Measurements from ENCODE around the gene VGLL3. TPM values are rescaled to one million over a fixed set of nuclear protein-coding genes. Genes with fewer than 3 reads are reported as not detected.

VGLL3 gene
- total RNA-seq, 1 donor from 2014 or later: 4.5 TPM

DNA sequence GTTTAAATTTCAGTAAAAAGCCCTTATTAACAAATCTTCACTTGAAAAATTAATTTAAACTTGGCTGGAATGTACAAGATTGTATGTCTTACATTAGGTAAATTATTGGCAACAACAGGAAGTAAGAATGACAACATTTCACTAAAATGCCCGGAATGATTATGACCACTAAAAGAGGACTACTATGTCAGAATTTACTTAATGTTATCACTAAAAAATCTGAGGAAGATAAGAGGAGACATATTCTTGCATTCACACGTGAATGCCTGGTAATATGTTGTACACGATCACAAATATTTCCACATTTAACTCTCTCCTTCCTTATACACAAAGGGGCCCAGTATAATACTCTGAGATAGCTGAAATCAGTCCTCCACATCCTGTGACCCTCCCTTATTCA is 29.7 kb downstream of the VGLL3 start:
- intact Hi-C loops (cut with DNase I): no loop called here
- no peak for DNase-seq (ENCODE audit: missing footprints)
- no peak for ATAC-seq

DNA sequence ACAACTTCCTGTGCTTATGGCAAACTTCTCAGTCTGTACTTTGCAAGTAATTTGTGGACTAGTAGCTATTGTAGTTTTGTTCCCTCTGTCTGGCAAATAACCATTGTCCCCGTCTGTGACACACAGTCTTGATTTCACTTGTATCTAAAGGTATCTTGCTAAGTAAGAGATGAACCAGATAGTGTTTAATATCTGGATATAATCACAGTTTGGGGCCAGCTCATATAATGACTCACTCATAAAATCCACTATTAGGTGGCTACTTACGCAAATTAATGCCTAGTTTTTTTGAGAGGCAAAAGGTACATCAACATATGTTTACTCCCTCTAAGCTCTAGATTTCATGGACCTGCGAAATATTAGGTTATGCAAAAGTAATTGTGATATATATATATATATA is 30.4 kb downstream of the VGLL3 start:
- intact Hi-C loops (cut with DNase I): no loop called here
- DNase-seq (ENCODE audit: missing footprints) (no peak), ATAC-seq (no peak)

- intact Hi-C loops (cut with DNase I): no loop called here
- no peak for ATAC-seq
- DNase-seq (ENCODE audit: missing footprints): no peak
These were observed 32.4 kb downstream of the VGLL3 start for GRCh38 chr3:86958534-86958933.

DNA sequence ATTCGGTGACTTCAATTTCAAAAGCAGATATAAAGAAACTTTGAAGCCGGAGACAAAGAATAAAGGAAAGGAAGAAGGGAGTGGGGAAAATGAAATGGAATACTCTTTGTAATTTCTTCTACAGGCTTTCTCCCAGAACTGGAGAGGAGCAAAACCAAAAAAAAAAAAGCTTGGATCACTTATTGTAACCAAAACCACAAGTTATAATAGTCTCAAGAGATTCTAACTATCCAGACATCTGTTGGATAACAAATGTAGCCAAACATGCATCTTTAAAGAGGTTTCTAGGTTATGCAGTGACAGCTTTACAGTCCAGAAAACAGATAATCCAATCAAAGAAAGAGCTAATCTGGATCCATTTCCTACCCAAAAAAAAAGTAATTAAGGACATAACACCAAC is 36.2 kb downstream of the VGLL3 start:
- ATAC-seq: no peak
- intact Hi-C loops (cut with DNase I): no loop called here

DNA sequence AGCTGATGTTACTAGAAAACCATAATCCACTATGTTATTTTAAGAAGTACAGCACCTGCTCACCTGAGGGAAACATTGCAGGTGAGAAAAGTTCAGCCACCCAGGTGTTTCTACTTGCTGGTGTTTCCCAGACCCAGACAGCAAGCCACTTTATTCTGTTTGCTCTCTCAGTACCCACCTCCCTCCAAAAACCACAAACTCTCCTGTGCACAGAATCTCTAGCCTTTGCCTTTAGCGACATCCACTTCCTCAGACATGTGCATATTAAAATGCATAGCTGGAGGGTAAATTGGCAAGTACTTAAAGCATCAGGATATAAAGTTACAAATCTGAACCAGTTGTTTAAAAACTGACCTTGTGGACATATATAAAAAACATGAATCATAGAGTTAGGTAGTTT is 36.7 kb downstream of the VGLL3 start:
- no peak for ATAC-seq
- DNase-seq (ENCODE audit: missing footprints): no peak
- intact Hi-C loops (cut with DNase I): no loop called here

More for the DNA sequence above, 36.2 kb downstream of the VGLL3 start:
- no peak for DNase-seq (ENCODE audit: missing footprints)

- intact Hi-C loops (cut with DNase I): no loop called here
- DNase-seq (ENCODE audit: missing footprints) (no peak), ATAC-seq (no peak)
These were observed 39.6 kb downstream of the VGLL3 start for GRCh38 chr3:86951322-86951721.

- no peak for ATAC-seq
- intact Hi-C loops (cut with DNase I): no loop called here
These were observed 40.2 kb downstream of the VGLL3 start for GRCh38 chr3:86950717-86951116.

GRCh38 chr3:86949850-86950249 is 41.1 kb downstream of the VGLL3 start:
- DNase-seq (ENCODE audit: missing footprints) (no peak), ATAC-seq (no peak)
- intact Hi-C loops (cut with DNase I): no loop called here

More at GRCh38 chr3:86950717-86951116, 40.2 kb downstream of the VGLL3 start:
- no peak for DNase-seq (ENCODE audit: missing footprints)

- intact Hi-C loops (cut with DNase I): no loop called here
- no peak for ATAC-seq
- DNase-seq (ENCODE audit: missing footprints): no peak
These were observed 42.1 kb downstream of the VGLL3 start for GRCh38 chr3:86948822-86949221.

- intact Hi-C loops (cut with DNase I): no loop called here
- ATAC-seq (no peak), DNase-seq (ENCODE audit: missing footprints) (no peak)
These were observed 48.7 kb downstream of the VGLL3 start for GRCh38 chr3:86942206-86942605.

DNA sequence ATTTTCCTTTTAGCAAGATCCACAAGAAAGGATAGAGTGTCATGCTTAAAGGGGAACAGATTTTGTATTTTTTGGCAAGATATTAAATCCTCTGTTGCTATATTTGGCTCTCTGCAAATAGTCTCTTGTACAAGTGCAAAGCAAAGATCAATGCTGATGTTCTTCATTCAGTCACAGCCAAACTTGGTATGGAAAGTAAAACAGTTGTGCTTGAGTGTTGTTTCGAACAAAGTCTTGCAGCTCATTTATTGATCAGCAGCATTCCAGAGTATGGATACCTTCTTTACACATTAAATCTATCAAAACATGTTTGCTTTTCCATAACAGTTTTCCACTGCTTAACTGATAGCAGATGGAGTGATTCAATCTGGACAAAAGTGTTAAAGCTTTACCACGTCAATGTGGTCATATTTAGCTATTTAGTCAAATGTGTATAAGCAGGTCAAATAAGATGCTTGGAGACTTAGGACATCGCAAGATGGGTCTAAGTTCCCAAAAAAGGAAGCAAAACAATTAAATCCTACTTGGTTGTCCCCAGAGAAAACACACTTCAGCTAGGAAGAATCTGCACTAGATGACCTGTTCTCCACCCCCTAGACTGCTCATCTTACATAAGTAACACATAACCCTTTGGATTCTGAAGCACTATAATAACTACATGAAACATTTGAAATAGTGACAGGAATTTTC is 52.4 kb downstream of the VGLL3 start:
- intact Hi-C loops (cut with DNase I): no loop called here
- ATAC-seq (no peak), DNase-seq (ENCODE audit: missing footprints) (no peak)

GRCh38 chr3:86937306-86937791 is 53.6 kb downstream of the VGLL3 start:
- DNase-seq (ENCODE audit: missing footprints): no peak

DNA sequence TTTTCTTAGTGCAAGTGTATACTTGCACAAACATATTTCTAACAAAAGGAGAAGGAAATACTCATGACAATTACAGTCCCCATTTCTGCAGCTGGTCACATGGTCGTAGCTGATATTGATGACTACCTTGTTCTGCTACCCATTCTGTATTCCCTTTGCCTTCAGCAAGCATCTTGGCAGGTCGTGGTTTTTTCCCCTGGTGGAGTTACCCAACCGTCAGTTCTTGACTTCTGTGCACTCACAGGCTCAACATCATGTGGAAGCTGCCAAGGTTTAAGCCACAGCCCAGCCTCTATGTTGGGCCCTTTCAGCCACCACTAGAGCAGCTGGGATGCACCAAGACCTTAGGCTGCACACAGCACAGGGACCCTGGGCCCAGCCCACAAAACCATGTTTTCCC is 56.1 kb downstream of the VGLL3 start:
- DNase-seq (ENCODE audit: missing footprints) (no peak), ATAC-seq (no peak)
- intact Hi-C loops (cut with DNase I): no loop called here

More at GRCh38 chr3:86937306-86937791, 53.6 kb downstream of the VGLL3 start:
- intact Hi-C loops (cut with DNase I): no loop called here
- peak; percentile 90 for ATAC-seq

GRCh38 chr3:86930831-86931230 is 60.1 kb downstream of the VGLL3 start:
- intact Hi-C loops (cut with DNase I): no loop called here
- no peak for ATAC-seq
- DNase-seq (ENCODE audit: missing footprints): no peak

GRCh38 chr3:86930181-86930580 is 60.8 kb downstream of the VGLL3 start:
- intact Hi-C loops (cut with DNase I): no loop called here
- ATAC-seq: no peak
- DNase-seq (ENCODE audit: missing footprints): no peak

GRCh38 chr3:86929046-86929445 is 61.9 kb downstream of the VGLL3 start:
- no peak for DNase-seq (ENCODE audit: missing footprints)
- intact Hi-C loops (cut with DNase I): no loop called here

DNA sequence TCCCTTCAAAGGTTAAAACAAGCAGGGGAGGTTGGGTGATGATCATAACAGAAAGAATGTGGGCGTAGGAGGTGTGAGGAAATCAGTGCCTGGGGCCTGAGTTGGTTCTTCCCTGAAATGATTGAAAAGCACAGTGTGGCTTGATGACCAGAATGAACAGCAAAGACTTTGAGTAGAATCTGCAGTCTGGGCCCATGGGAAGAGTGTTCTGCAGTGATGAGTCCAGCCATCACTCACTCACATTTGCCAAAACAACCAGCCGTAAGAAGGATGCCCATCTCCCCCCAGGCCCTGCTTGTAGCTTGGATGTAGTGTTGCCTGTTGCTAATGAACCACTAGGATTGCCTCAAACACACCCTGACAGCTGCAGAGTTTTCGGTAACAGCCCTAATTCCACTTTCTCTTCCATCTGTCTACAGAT is 67.9 kb downstream of the VGLL3 start:
- no peak for ATAC-seq

More at GRCh38 chr3:86929046-86929445, 61.9 kb downstream of the VGLL3 start:
- no peak for ATAC-seq

GRCh38 chr3:86921971-86922680 is 68.8 kb downstream of the VGLL3 start:
- no peak for ATAC-seq
- intact Hi-C loops (cut with DNase I): no loop called here

More for the DNA sequence above, 67.9 kb downstream of the VGLL3 start:
- no peak for DNase-seq (ENCODE audit: missing footprints)
- intact Hi-C loops (cut with DNase I): no loop called here

DNA sequence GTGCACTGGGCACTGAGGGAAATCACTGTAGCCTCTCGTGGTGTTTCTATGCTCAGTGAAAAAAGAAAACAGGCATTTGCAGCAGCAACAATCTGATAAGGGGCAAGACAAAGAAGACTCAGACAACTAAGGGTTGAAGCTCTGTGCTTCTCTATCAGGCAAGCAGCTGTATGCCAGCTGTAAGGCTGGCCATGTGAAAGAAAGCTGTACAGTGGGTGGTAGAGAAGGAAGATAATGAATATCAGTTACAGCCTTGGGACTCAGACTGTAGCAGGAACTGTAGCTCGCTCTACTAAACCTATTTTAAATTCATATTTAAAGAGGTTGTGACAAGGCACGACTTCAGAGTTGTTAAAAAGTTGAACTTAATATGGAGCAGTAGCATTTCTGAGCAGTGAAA is 76.3 kb downstream of the VGLL3 start:
- intact Hi-C loops (cut with DNase I): no loop called here
- DNase-seq (ENCODE audit: missing footprints) (no peak), ATAC-seq (no peak)

More at GRCh38 chr3:86921971-86922680, 68.8 kb downstream of the VGLL3 start:
- no peak for DNase-seq (ENCODE audit: missing footprints)

- intact Hi-C loops (cut with DNase I): no loop called here
These were observed 77.8 kb downstream of the VGLL3 start for GRCh38 chr3:86913160-86913559.

More at GRCh38 chr3:86913160-86913559, 77.8 kb downstream of the VGLL3 start:
- ATAC-seq (no peak), DNase-seq (ENCODE audit: missing footprints) (no peak)
